PC-3 (cell line): ENCODE data around the gene CTSC. TPM values are rescaled to one million over a fixed set of nuclear protein-coding genes. Genes with fewer than 3 reads are reported as not detected.
A peak's percentile ranks its signal among the peaks of the same experiment; 100 is the strongest.

Experiments used
- ATAC-seq: fragments of 200-7000 bp; cut with Tn5 transposase; 2 replicates; pipeline ENCODE4 v1.9.1; 2020; ENCODE audit warnings: mild to moderate bottlenecking, moderate library complexity
- BruUV-seq: library from RNA; stranded (reverse); fragments of 400-500 nt; replicated peaks from 2 replicates; lab custom pipeline; 2021; lab: Mats Ljungman, UMichigan
- CTCF ChIA-PET: fragments of 300-600 bp; sonication (Branson Sonifier 250); formaldehyde crosslinking; loops from one replicate; lab custom pipeline; 2022; ENCODE audit warnings: antibody characterized with exemption; lab: Charles Lee
- POLR2A ChIA-PET: fragments of 300-600 bp; sonication (Branson Sonifier 250); formaldehyde crosslinking; loops from one replicate; lab custom pipeline; 2022; ENCODE audit warnings: antibody characterized with exemption; ENCODE audit not compliant: unreplicated experiment; lab: Charles Lee
- DNase-seq: peaks from one replicate; pipeline ENCODE4 v3.0.0-alpha.2; 2015
- H2AFZ ChIP-seq: fragments of 300-600 bp; sonication (generic); 2 replicates; pipeline ENCODE4 v1.6.0; 2016; ENCODE audit warnings: antibody characterized with exemption, low read length
- H3F3A ChIP-seq: fragments of 300-600 bp; sonication (generic); one replicate; pipeline ENCODE4 v1.6.0; 2017; ENCODE audit warnings: antibody characterized with exemption, low read length, control low read depth, mild to moderate bottlenecking; ENCODE audit not compliant: unreplicated experiment
- H3K27ac ChIP-seq: fragments of 300-600 bp; sonication (generic); 2 replicates; pipeline ENCODE4 v1.5.1; 2016; ENCODE audit warnings: mild to moderate bottlenecking, low read length
- H3K27me3 ChIP-seq: fragments of 300-600 bp; sonication (generic); 2 replicates; pipeline ENCODE4 v1.6.1; 2016; ENCODE audit warnings: low read length, mixed read lengths
- H3K36me3 ChIP-seq: fragments of 300-600 bp; sonication (generic); 2 replicates; pipeline ENCODE4 v1.6.1; 2016; ENCODE audit warnings: low read depth, mixed run types, low read length, mixed read lengths
- H3K4me1 ChIP-seq: fragments of 300-600 bp; sonication (generic); 2 replicates; pipeline ENCODE4 v1.5.1; 2016; ENCODE audit warnings: low read length; ENCODE audit not compliant: insufficient read depth
- H3K4me2 ChIP-seq: fragments of 300-600 bp; sonication (generic); 2 replicates; pipeline ENCODE4 v1.6.0; 2016; ENCODE audit warnings: low read length
- H3K4me3 ChIP-seq: fragments of 300-600 bp; sonication (generic); 2 replicates; pipeline ENCODE4 v1.5.1; 2016; ENCODE audit warnings: mild to moderate bottlenecking, low read length, mixed read lengths
- H3K79me2 ChIP-seq: fragments of 300-600 bp; sonication (generic); 2 replicates; pipeline ENCODE4 v1.6.1; 2017; ENCODE audit warnings: low read length, mixed read lengths
- H3K9ac ChIP-seq: fragments of 300-600 bp; sonication (generic); 2 replicates; pipeline ENCODE4 v1.6.0; 2016; ENCODE audit warnings: mild to moderate bottlenecking, low read length
- H3K9me2 ChIP-seq: fragments of 300-600 bp; sonication (generic); replicated peaks from 2 replicates; pipeline ENCODE4 v1.6.1; 2016; ENCODE audit warnings: mixed run types, low read length, mixed read lengths
- H3K9me3 ChIP-seq: fragments of 300-600 bp; sonication (generic); 2 replicates; pipeline ENCODE4 v1.6.1; 2016; ENCODE audit warnings: low read length, mixed read lengths
- H4K20me1 ChIP-seq: fragments of 300-600 bp; sonication (generic); 2 replicates; pipeline ENCODE4 v1.6.1; 2016; ENCODE audit warnings: low read length, mixed read lengths
- CTCF ChIP-seq: fragments of 300-600 bp; sonication (generic); conservative IDR thresholded peaks from 2 replicates; pipeline ENCODE4 v1.5.1; 2017; ENCODE audit warnings: antibody characterized with exemption, low read depth, mild to moderate bottlenecking, low read length
- EZH2 ChIP-seq: fragments of 300-600 bp; sonication (generic); IDR thresholded peaks from one replicate; pipeline ENCODE4 v1.6.1; 2017; ENCODE audit warnings: antibody characterized with exemption, mild to moderate bottlenecking, low read length; ENCODE audit not compliant: unreplicated experiment
- EZH2phosphoT487 ChIP-seq: fragments of 300-600 bp; sonication (generic); IDR thresholded peaks from 2 replicates; pipeline ENCODE4 v1.6.1; 2018; ENCODE audit warnings: mild to moderate bottlenecking, antibody characterized with exemption, low read length, borderline replicate concordance
- intact Hi-C: fragments of 100-400 bp; cut with micrococcal nuclease; formaldehyde crosslinking; loops from 2 replicates; pipeline ENCODE4 v1.9.0; 2023
- total RNA-seq: library from RNA; depleted of rRNA; stranded (reverse); fragments of >200 nt; gene quantifications from 2 replicates; pipeline ENCODE4 v1.2.3, GENCODE V29; 2014

Gene CTSC
- total RNA-seq, 1 experiment from 2014 or later, result 240 TPM

DNA sequence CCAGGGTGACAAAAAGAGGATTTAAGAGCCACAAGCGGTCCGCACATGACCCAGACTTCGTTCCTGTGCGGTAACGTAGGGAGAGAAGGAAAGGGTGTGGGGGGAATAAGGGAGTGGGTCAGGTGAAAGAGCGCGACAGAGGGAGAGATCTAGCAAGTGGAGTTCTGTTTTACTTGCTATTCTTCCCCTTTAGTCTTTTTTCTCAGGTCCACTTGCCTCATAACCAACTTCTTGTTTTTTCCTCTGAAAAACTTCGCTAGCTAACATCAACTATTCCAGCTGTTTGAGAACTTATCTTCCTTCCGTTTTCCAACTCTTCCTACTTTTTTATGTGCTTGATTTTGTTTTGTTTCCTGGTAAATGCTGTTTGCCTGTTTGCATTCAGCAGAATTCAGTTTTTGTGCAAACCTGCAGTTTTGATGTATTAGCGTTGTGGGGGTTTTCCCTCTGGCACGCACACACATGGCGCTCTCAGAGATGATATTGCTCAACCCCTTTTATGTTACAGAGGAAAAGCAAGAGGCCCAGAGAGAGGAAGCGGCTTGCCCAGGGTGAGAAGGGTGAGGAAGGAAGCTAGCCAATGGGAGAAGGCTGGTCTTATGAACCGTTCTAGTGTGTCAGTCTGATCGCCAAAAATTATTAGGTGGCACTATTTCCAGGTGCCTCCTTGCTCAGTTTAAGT is 592 bp upstream of the CTSC start:
- Histone ChIP-seq H3K4me2 (peak overlapping the region; percentile 92), H3K79me2 (peaks cover 61% of the 10 kb centered on the region), H3K27me3 (no peaks in the 10 kb centered on the region), H3K4me3 (peak overlapping the region; percentile 98), H3K27ac (peak overlapping the region; percentile 78), H4K20me1 (peaks cover 26% of the 10 kb centered on the region), H3F3A (no peaks in the 10 kb centered on the region), H3K9me3 (no peaks in the 10 kb centered on the region), H2AFZ (peak overlapping the region; percentile 94), H3K36me3 (peaks cover 20% of the 10 kb centered on the region), H3K9me2 (no peaks in the 10 kb centered on the region), H3K9ac (peak overlapping the region; percentile 96), H3K4me1 (peaks cover 41% of the 10 kb centered on the region)
- ATAC-seq (peak; percentile 52), DNase-seq (peak; percentile 69)
- ChIA-PET POLR2A (interaction anchor here (0.5 to 1.1 kb wide), 4 partner anchors 20 to 460 kb away, joined by 3 to 7 read pairs (median 3); no protein-coding TSS in a partner anchor), CTCF (interaction anchor here (0.6 kb wide), 2 partner anchors 200 to 288 kb away, joined by 3 read pairs; no protein-coding TSS in a partner anchor)
- BruUV-seq, result TSS peak; percentile 86
- TF ChIP-seq CTCF, result no peak
- no peak for TF ChIP-seq EZH2
- TF ChIP-seq EZH2phosphoT487, result no peak
- intact Hi-C loops, result loop anchor here (1.0 to 10.0 kb wide), 4 partner anchors 46 to 463 kb away; no protein-coding TSS in a partner anchor

DNA sequence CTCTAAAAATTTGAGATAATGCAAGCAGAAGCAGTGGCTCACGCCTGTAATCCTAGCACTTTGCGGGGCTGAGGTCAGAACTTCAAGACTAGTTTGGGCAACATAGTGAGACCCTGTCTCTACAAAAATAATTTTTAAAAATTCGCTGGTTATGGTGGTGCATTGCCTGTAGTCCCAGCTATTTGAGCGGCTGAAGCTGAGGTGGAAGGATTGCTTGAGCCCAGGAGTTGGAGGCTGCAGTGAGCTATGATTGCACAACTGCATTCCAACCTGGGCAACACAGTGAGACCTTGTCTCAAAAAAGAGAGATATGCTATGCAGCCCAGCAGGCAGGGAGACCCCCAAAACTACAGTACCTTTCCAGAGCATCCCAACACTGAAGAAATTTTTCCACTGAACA is 2.3 kb downstream of the CTSC start:
- Histone ChIP-seq H3K9me2 (no peaks in the 10 kb centered on the region), H3K4me1 (peaks cover 58% of the 10 kb centered on the region), H3K4me3 (peak overlapping the region; percentile 98), H3K79me2 (peaks cover 88% of the 10 kb centered on the region), H3K27me3 (no peaks in the 10 kb centered on the region), H4K20me1 (peaks cover 42% of the 10 kb centered on the region), H3F3A (no peaks in the 10 kb centered on the region), H2AFZ (no peak overlapping the region), H3K36me3 (peaks cover 44% of the 10 kb centered on the region), H3K27ac (no peak overlapping the region), H3K9ac (peak overlapping the region; percentile 96; the same call in 1 of the 2 replicates), H3K9me3 (no peaks in the 10 kb centered on the region), H3K4me2 (peak overlapping the region; percentile 92)
- TF ChIP-seq EZH2phosphoT487, result no peak
- no peak for TF ChIP-seq EZH2
- TF ChIP-seq CTCF, result no peak
- CTCF ChIA-PET, result no interaction called here
- ATAC-seq (no peak), DNase-seq (peak; percentile 6)
- intact Hi-C loops, result loop anchor here (5.0 to 10.0 kb wide), 2 partner anchors 147 to 460 kb away; no protein-coding TSS in a partner anchor
- BruUV-seq, result no TSS peak
- POLR2A ChIA-PET, result no interaction called here

- H3K4me2 ChIP-seq, result peak overlapping the region; percentile 92
- ChIA-PET POLR2A (no interaction called here), CTCF (no interaction called here)
- ATAC-seq, result no peak
- no peaks in the 10 kb centered on the region for H3K9me2 ChIP-seq
- TF ChIP-seq EZH2 (no peak), CTCF (no peak), EZH2phosphoT487 (no peak)
- H3K9me3 ChIP-seq, result no peaks in the 10 kb centered on the region
- H4K20me1 ChIP-seq, result peaks cover 42% of the 10 kb centered on the region
- H3K9ac ChIP-seq, result no peak overlapping the region
- H2AFZ ChIP-seq, result no peak overlapping the region
- H3K4me1 ChIP-seq, result peaks cover 54% of the 10 kb centered on the region
- peaks cover 96% of the 10 kb centered on the region for H3K79me2 ChIP-seq
- peaks cover 53% of the 10 kb centered on the region for H3K36me3 ChIP-seq
- intact Hi-C loops, result loop anchor here (2.0 to 10.0 kb wide), 2 partner anchors 23 to 459 kb away; no protein-coding TSS in a partner anchor
- no peaks in the 10 kb centered on the region for H3K27me3 ChIP-seq
- H3K4me3 ChIP-seq, result peak overlapping the region; percentile 98
- no peaks in the 10 kb centered on the region for H3F3A ChIP-seq
- no peak overlapping the region for H3K27ac ChIP-seq
- no peak for DNase-seq
- BruUV-seq, result no TSS peak
These were observed 3.7 kb downstream of the CTSC start for GRCh38 chr11:88333862-88334261.
